ENCODE results near the gene ATP5PO. TPM values are rescaled to one million over a fixed set of nuclear protein-coding genes. Genes with fewer than 3 reads are reported as not detected.

ATP5PO gene
- total and polyA plus RNA-seq, 4 donors = 72.8 to 200 (median 131) TPM

DNA sequence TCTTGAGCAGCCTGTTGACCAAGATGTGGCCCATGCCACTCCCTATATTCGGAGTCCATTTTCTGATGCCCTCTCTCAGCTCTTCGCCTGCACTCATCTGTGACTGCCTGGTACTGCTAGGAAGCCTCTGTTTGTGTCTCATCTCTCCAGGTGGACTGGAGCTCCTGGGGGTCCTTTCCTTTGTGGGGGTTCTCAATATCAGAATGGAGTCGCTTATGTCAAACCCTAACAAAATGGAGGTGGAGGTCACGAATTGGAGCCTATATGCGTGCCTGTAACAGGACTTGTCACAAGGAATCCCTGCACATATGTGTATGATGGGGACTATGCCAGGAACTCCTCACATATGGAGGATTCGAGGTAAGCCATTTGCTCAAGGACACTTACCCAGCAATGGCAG, 46.7 kb upstream of the ATP5PO start:
- no peaks in the 10 kb centered on the region for H3K36me3 ChIP-seq (ENCODE audit: control insufficient read depth in 4 of 4, insufficient read depth in 3 of 4, low read depth in 1 of 4, low read length in 3 of 4)
- no peaks in the 10 kb centered on the region for H3K4me1 ChIP-seq (ENCODE audit: control insufficient read depth in 4 of 4, insufficient read depth in 4 of 4, low read length in 3 of 4)
- no peak overlapping the region for H3K9ac ChIP-seq (ENCODE audit: low read depth in 1 of 2, low read length in 2 of 2)
- DNase-seq (ENCODE audit: low spot score) = no peak
- WGBS = 95% methylated on average over 6 of the region's 6 CpGs
- no peaks in the 10 kb centered on the region for H3K27me3 ChIP-seq (ENCODE audit: control insufficient read depth in 4 of 4, insufficient read depth in 4 of 4, low read length in 3 of 4)
- H3K27ac ChIP-seq (ENCODE audit: low read depth in 1 of 2, low read length in 2 of 2) = no peak overlapping the region
- TF ChIP-seq EGR1 (IDR thresholded peaks at IDR 0.05; ENCODE audit: low read depth in 2 of 2) (no peak), GABPA (IDR thresholded peaks at IDR 0.05 in 1 of 2, conservative IDR thresholded peaks at IDR 0.05 in 1 of 2) (no peak), CTCF (IDR thresholded peaks at IDR 0.05; ENCODE audit: low read depth, low read length, missing input control) (no peak), NR2F2 (IDR thresholded peaks at IDR 0.05) (no peak), HNF4G (IDR thresholded peaks at IDR 0.05) (no peak), YY1 (IDR thresholded peaks at IDR 0.05) (no peak), RAD21 (IDR thresholded peaks at IDR 0.05) (no peak), HNF4A (conservative IDR thresholded peaks at IDR 0.05) (no peak), TAF1 (conservative IDR thresholded peaks at IDR 0.05) (no peak), FOXA2 (IDR thresholded peaks at IDR 0.05) (no peak), SP1 (IDR thresholded peaks at IDR 0.05) (no peak), RXRA (IDR thresholded peaks at IDR 0.05) (no peak), JUND (IDR thresholded peaks at IDR 0.05) (no peak), FOXA1 (IDR thresholded peaks at IDR 0.05) (no peak)
- TF ChIP-seq, protein P1, sequence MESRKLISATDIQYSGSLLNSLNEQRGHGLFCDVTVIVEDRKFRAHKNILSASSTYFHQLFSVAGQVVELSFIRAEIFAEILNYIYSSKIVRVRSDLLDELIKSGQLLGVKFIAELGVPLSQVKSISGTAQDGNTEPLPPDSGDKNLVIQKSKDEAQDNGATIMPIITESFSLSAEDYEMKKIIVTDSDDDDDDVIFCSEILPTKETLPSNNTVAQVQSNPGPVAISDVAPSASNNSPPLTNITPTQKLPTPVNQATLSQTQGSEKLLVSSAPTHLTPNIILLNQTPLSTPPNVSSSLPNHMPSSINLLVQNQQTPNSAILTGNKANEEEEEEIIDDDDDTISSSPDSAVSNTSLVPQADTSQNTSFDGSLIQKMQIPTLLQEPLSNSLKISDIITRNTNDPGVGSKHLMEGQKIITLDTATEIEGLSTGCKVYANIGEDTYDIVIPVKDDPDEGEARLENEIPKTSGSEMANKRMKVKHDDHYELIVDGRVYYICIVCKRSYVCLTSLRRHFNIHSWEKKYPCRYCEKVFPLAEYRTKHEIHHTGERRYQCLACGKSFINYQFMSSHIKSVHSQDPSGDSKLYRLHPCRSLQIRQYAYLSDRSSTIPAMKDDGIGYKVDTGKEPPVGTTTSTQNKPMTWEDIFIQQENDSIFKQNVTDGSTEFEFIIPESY (IDR thresholded peaks at IDR 0.05) = no peak
- TF ChIP-seq, protein P2, sequence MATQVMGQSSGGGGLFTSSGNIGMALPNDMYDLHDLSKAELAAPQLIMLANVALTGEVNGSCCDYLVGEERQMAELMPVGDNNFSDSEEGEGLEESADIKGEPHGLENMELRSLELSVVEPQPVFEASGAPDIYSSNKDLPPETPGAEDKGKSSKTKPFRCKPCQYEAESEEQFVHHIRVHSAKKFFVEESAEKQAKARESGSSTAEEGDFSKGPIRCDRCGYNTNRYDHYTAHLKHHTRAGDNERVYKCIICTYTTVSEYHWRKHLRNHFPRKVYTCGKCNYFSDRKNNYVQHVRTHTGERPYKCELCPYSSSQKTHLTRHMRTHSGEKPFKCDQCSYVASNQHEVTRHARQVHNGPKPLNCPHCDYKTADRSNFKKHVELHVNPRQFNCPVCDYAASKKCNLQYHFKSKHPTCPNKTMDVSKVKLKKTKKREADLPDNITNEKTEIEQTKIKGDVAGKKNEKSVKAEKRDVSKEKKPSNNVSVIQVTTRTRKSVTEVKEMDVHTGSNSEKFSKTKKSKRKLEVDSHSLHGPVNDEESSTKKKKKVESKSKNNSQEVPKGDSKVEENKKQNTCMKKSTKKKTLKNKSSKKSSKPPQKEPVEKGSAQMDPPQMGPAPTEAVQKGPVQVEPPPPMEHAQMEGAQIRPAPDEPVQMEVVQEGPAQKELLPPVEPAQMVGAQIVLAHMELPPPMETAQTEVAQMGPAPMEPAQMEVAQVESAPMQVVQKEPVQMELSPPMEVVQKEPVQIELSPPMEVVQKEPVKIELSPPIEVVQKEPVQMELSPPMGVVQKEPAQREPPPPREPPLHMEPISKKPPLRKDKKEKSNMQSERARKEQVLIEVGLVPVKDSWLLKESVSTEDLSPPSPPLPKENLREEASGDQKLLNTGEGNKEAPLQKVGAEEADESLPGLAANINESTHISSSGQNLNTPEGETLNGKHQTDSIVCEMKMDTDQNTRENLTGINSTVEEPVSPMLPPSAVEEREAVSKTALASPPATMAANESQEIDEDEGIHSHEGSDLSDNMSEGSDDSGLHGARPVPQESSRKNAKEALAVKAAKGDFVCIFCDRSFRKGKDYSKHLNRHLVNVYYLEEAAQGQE (IDR thresholded peaks at IDR 0.05) = no peak
- TF ChIP-seq, protein P3, sequence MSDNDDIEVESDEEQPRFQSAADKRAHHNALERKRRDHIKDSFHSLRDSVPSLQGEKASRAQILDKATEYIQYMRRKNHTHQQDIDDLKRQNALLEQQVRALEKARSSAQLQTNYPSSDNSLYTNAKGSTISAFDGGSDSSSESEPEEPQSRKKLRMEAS (IDR thresholded peaks at IDR 0.05) = no peak
- TF ChIP-seq, protein P4, sequence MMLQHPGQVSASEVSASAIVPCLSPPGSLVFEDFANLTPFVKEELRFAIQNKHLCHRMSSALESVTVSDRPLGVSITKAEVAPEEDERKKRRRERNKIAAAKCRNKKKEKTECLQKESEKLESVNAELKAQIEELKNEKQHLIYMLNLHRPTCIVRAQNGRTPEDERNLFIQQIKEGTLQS (IDR thresholded peaks at IDR 0.05) = no peak
- no peak overlapping the region for H3K4me3 ChIP-seq (ENCODE audit: low read depth in 1 of 3, low read length in 3 of 3)
- no peaks in the 10 kb centered on the region for H3K9me3 ChIP-seq (ENCODE audit: control insufficient read depth in 4 of 4, low read length in 3 of 4)

Data from liver (tissue), 9 donors.